Measurements from ENCODE around the gene MAP2K7.

Gene MAP2K7

DNA sequence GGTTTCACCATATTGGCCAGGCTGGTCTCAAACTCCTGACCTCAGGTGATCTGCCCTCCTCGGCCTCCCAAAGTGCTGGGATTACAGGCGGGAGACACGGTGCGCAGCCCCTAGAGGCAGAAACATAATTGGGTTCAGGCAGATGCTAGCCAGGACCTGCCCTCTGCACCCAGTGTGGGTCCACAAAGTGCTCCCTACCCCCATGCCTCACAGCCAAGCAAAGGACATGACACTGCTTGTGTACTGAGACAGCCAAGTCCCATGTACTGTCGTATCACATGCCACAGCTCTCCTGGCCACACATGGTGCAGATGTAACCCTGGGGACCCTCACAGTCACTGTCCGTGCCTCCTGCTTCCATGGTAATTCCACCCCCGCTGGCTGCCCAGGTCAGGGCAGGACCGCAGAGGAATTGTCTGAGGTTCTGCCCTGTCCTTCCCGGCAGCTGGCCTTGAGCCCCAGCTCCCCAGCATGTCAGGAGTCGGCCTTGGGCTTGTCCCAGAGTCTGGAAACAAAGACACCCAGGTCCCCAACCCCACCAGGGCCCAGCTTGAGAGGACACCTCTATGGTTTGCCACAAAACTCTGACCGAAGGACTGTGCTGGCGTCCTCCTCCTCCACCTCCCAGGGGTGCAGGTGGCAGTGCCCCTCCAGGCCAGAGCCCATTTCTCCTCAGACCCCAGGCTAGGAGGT, 37.1 kb upstream of the MAP2K7 start:
- H3K4me3 ChIP-seq (ENCODE audit: low read depth, low read length): no peak overlapping the region

GRCh38 chr19:7867092-7867844, 36.4 kb upstream of the MAP2K7 start:
- no peak overlapping the region for H3K4me3 ChIP-seq (ENCODE audit: low read depth, low read length)

DNA sequence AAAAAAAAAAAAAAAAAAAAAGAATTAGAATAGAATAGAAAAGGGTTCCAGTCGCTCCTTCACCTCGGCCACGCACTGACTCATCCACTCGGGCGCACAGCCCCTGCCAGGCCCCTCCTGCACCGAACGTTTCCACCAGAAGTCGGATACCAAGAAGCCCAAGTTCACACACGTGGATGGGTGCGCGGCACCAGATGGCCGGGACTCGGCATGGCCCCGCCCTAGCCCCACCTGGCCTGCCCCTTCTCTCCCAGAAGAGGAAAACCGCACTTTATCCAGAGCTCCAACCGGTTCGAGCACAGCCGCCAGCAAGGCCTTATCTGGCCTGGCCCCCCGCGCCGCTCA, 35.4 kb upstream of the MAP2K7 start:
- H3K4me3 ChIP-seq (ENCODE audit: low read depth, low read length): peak overlapping the region; percentile 50

DNA sequence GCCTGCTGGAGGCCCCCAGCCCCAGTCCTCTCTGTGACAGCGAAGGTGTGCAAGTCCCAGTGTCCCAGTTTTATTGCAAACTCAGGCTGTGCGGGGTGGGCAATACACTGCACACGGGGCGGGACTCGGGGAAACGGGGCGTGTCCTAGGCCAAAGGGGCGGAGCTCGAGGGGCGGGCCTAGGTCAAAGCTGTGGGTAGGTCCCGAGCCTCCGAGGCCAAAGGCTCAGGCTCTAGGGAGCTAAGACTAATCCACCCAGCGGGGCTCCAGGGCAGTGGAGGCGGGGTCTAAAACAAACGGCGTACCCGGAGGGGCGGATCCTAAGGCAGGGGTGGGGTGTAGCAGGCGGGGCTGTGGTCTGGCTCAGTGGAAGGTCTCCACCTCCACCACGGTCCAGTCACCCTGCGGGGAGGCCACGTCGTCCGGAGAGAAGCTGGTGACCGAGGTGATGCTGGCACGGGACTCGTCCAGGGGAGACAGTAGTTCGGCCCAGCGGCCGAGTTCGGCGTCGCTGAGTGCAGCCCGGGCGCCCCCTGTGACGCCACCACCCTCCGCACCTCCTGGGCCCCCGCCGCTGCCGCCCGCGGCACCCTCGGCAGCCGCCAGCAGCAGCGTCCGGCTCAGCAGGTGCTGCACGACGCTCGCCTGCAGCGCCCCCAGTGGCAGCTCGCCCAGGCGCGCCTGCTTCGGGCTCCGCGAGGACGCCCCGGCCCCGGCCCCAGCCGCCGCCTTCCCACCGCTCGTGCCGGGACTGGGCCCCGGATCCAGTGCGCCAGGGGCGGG, 34.8 kb upstream of the MAP2K7 start:
- peak overlapping the region; percentile 50 for H3K4me3 ChIP-seq (ENCODE audit: low read depth, low read length)

DNA sequence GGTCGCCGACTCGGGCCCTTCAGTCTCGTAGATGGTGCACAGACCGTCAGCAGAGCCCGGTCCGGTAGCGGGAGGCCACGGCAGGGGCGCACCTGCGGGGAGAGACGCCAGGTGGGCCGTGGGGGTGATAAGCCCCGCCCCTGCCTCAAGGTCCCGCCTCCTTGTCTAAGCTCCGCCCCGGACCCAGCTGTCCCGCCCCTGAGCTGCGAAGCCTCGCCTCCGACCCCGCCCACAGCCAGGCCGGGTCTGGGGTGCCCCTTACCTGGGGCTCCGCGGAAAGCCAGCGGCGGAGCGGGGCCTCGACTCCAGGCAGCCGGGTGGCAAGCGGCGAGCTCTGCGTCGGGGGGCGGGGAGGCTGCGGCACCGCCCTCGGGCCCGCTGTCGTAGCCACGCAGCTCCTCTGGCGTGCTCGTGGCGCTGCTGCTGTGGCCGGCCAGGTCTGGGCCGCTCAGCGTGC, 34.2 kb upstream of the MAP2K7 start:
- peak overlapping the region; percentile 1 for H3K4me3 ChIP-seq (ENCODE audit: low read depth, low read length)

DNA sequence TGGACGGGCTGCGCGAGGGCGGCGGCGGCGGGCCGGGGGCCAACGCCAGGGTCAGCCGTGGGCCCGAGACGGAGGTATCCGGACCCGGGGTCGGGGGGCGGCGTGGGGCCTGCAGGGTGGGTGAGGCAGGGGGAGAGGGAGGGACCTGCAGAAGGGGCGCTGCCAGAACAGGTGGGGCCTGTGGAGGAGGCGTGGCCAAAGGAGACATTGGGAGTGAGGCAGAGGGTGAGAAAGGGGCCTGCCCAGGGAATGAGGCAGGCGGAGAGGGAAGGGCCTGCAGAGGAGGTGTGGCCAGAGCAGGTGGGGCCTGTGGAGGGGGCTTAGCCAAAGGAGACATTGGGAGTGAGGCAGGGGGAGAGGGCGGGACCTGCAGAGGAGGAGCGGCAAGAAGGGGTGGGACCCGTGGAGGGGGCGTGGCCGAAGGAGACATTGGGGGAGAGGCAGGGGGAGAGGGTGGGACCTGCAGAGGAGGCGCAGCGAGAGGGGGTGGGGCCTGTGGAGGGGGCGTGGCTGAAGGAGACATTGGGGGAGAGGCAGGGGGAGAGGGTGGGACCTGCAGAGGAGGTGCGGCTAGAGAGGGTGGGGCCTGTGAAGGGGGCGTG, 33.7 kb upstream of the MAP2K7 start:
- peak overlapping the region; percentile 1 for H3K4me3 ChIP-seq (ENCODE audit: low read depth, low read length)

- H3K4me3 ChIP-seq (ENCODE audit: low read depth, low read length): no peak overlapping the region
Observed at GRCh38 chr19:7870571-7871436, 32.9 kb upstream of the MAP2K7 start.

DNA sequence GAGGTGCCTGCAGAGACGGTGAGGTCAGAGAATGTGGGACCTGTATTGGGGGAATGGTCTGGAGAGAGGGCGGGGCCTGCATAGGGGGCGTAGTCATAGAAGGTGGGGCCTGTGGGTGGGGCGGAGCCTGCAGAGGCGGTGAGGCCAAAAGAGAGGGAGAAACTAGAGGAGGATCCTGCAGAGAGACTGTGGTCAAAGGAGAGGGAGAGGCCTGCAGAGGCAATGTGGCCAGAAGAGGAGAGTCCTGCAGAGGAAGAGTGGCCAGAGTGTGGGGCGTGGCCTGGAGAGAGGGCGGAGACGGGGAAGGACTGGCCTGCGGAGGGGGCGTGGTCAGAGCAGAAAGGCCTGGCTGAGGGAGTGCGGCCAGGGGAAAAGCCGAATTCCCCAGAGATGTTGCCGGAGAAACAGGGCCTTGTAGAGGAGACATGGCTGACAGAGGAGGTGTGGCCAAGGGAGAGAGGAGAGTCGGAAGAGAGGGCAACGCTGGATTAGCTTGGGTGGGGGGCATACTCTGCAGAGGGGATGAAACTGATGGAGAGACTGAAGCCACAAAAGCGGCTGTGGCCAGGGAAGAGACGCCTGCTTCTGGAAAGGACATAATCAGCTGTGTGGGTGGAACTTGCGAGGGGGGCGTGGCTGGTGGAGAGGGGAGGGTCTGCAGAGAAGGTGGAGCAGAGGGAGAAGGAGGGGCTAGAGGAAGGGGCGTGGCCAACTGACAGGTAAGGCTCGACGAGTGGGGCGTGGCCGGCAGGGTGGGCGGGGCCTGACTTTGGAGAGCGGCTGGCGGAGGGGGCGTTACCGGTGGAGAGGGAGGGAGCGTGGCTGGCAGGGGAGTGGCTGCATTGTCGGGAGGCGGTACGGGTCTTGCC, 32.0 kb upstream of the MAP2K7 start:
- no peak overlapping the region for H3K4me3 ChIP-seq (ENCODE audit: low read depth, low read length)

DNA sequence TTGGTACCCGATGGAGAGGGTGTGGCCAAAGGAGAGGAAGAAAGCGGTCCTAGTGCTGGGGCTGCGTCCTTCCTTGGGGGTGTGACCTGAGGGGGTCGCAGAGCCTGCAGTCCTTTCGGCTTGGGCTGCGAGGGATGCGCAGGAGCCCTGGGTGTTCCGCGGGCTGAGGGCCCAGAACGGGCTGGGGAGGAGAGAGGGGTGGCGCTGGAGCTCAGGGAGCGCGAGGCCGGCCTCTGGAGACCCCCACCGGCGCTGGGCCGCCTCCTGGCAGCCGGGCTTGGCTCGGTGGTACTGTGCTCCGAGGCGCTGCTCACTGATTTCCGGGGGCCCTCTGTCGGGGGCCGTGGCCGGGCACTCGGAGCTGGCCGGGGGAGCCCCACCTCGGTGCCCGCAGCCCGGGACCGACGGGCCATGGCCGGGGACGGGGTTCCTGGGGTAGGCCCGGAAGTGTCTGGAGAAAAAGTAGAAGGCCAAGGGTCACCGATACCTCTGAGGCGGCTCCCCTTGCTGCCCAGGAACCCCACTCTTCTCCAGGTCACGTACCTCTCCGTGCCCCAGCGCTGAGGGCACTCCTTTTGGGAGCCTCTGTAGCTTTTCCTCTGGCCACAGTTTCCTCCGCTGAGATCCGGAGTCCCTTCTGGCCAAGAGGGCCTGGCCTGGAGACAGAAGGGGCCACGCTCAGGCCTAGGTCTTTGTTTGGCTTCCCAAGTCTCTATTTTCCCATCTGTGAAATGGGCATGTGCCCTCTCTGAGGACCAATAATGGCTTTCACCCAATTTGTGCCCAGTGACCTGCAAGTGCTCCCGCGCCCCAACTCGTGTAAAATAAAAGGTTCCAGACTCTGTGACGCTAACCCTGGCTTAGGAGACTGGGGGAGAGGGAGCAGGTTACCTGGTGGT, 31.1 kb upstream of the MAP2K7 start:
- H3K4me3 ChIP-seq (ENCODE audit: low read depth, low read length): no peak overlapping the region

DNA sequence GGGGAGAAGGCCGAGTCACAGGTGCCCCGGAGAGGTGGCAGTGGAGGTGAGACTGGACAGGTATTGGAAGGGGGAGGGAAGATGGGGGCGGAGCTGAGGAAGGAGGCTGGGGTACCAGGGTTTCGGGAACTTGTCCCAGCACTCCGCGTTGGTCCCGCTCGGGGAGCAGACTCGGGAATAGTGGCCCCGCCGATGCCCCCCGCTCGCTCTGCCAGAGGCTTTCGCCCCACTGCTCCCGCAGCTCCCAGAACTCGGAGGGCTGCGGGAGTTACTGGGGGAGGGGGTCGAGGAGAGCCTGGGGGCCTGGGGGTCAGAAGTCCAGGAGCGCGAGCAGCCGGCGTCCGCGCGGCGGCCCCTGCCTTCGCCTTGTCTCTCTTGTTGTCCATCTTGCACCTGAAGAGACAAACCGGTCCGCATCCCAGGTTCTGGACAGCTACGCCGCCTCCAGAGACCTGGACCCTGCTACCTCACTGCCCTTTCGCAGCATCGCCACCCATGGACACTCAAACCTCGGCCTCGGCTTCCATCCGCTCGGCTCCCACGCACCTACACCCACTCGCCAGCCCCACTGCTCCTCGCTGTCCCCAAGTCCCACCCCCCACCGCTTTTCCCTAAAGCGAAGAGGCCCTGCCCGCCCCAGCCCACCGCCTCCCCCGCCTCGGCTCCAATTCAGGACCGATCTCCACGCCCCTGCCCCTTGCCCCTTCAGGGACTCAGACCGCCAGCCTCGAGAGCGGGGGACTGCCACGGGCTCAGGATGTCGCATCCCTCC, 30.2 kb upstream of the MAP2K7 start:
- H3K4me3 ChIP-seq (ENCODE audit: low read depth, low read length): peak overlapping the region; percentile 45

- H3K4me3 ChIP-seq (ENCODE audit: low read depth, low read length): peak within 1 kb of the TSS; percentile 56
Observed at GRCh38 chr19:7874076-7874896, 29.4 kb upstream of the MAP2K7 start, which contains the start of gene PRR36. Gene PRR36 (minus strand): TSS chr19:7874390. CDS start chr19:7873689, 701 bp downstream.

GRCh38 chr19:7874897-7875273, 28.8 kb upstream of the MAP2K7 start:
- H3K4me3 ChIP-seq (ENCODE audit: low read depth, low read length): peak overlapping the region; percentile 56

- H3K4me3 ChIP-seq (ENCODE audit: low read depth, low read length): no peak overlapping the region
Observed at GRCh38 chr19:7877249-7877836, 26.3 kb upstream of the MAP2K7 start.

DNA sequence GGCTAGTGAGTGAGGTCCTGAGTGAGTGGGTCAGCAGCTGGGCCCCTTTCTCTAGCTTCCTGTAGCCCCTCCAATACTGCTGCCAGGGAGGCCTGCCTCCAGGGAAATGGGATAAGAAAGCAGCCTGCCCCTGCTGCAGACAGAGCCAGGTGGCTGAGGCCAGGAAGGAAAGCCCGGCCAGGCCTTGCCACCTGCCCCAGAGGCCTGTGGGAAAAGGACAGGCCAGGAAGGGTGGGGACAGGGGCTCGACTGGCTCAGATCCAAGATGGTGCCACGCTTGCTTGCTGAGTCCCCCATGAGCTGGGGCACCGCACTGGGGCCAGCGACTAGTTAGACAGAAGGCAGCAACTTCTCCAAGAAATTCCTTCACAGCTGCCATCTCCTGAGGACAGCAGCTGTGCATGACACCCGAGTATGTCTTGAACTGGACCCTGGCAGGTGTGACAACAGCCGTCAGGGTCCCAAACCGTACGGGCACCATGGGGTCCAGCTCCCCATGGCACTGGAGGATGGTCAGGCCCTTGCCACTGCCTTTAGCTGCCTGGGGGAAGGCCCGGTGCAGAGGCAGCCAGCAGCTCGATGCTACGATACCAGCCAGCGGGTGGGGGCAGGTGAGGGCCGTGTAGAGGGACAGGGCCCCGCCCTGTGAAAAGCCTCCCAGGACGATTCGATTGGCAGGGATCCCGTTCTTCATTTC, 24.4 kb upstream of the MAP2K7 start:
- H3K4me3 ChIP-seq (ENCODE audit: low read depth, low read length): no peak overlapping the region

- H3K4me3 ChIP-seq (ENCODE audit: low read depth, low read length): no peak overlapping the region
Observed at GRCh38 chr19:7879836-7880235, 23.8 kb upstream of the MAP2K7 start.

DNA sequence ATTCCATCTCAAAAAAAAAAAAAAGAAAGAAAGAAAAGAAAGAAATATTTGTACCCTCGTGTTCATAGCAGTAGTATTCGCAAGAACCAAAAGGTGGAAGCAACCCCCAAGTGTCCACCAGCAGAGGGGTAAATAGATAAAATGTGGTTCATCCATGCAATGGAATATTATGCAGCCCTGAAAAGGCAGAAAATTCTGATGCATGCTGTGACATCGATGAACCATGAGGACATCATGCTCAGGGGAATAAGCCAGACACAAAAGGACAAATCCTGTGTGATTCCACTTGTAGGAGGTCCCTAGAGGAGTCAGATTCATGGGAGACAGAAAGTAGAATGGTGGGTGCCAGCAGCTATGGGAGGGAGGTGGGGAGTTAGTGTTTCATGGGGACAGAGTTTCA, 21.8 kb upstream of the MAP2K7 start:
- no peak overlapping the region for H3K4me3 ChIP-seq (ENCODE audit: low read depth, low read length)

Data from iPS-11a (cell line).